Right ventricle myocardium superior (tissue), 1 donor: ENCODE data around the gene POLR2A. TPM values are rescaled to one million over a fixed set of nuclear protein-coding genes. Genes with fewer than 3 reads are reported as not detected.

Experiments used
- ATAC-seq: fragments of 200-7000 bp; cut with Tn5 transposase; one replicate; pipeline ENCODE4 v1.9.1; 2020; ENCODE audit warnings: mild to moderate bottlenecking; ENCODE audit not compliant: poor library complexity
- DNase-seq: peaks from one replicate; pipeline ENCODE4 v3.0.0-alpha.2; 2020
- intact Hi-C: fragments of 100-400 bp; cut with DNase I; formaldehyde crosslinking; loops from one replicate; pipeline ENCODE4 v1.11.2; 2022
- total RNA-seq: library from RNA; stranded (reverse); fragmentation: NEBNext Ultra II Directional; extraction: Animal tissue kit (Norgen Biotek cat#: 25700); gene quantifications from one replicate; pipeline ENCODE4 v1.2.1, GENCODE V29; 2021
- donor health status: DM: no; HTN: yes; CAD: no; lungs with severe emphysema.

Gene POLR2A
- total RNA-seq, 1 donor from 2014 or later: 32.9 TPM

DNA sequence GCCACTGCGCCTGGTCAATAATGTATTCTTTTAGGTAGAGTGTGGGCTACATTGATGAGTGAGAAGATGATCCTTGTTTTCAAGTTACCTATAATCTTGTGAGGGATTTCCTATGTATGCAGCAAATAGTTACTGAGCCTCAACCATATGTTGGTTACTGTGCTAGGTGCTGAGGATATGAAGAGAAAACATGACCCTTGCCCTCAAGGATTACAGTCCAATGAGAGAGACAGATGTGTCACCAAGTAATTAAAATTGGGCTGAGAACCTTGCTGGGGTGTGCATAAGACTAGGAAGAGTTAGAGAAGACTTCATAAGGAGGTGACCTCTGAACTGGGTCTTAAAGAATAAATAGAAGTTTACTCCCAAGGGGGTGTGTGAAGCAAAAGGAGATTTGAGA is 7.4 kb downstream of the POLR2A start:
- intact Hi-C loops: loop anchor here (10.0 kb wide), 1 partner anchor 137 kb away; the partner anchor contains the start of genes KCTD11 and TMEM95
- ATAC-seq (no peak), DNase-seq (no peak)

DNA sequence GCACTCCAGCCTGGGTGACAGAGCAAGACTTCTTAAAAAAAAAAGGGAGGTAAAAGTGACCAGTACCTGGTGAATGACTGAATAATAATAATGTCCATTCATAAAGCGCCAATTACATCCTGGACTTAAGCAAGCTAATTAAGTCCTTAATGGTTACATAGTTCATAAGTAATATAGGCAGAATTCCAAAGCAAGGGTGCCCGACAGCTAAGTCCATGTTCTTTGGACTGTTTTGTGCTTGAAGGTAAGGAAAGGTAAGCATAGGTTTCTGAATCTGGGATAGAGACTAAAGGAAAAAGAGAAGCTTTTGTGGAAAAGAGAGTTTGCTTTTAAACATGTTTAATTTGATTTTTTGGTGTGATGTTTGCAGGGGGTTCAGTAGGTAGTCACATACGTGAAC is 9.8 kb downstream of the POLR2A start:
- no peak for ATAC-seq
- no peak for DNase-seq
- intact Hi-C loops: loop anchor here (10.0 kb wide), 1 partner anchor 139 kb away; the partner anchor contains the start of genes KCTD11 and TMEM95

GRCh38 chr17:7495906-7496434 is 11.8 kb downstream of the POLR2A start:
- DNase-seq (no peak), ATAC-seq (peak; percentile 8)
- intact Hi-C loops: loop anchor here (10.0 kb wide), 1 partner anchor 141 kb away; the partner anchor contains the start of genes KCTD11 and TMEM95

DNA sequence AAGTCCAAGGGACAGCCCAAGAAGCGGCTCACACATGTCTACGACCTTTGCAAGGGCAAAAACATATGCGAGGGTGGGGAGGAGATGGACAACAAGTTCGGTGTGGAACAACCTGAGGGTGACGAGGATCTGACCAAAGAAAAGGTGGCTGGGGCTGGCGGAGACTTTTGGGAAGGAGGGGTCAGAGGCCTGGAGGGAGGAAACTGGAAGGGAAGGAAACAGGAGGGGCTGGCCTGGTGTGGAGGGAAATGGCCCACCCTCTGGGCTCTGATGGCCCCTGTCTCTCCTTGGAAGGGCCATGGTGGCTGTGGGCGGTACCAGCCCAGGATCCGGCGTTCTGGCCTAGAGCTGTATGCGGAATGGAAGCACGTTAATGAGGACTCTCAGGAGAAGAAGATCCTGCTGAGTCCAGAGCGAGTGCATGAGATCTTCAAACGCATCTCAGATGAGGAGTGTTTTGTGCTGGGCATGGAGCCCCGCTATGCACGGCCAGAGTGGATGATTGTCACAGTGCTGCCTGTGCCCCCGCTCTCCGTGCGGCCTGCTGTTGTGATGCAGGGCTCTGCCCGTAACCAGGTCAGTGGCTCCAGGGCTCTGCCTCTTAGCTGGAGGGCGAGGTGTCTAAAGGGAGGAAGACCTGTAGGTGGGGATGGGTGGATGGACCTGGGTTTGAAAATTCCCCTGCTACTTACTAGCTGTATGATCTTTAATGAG is 12.5 kb downstream of the POLR2A start:
- intact Hi-C loops: loop anchor here (10.0 kb wide), 1 partner anchor 142 kb away; the partner anchor contains the start of genes KCTD11 and TMEM95
- ATAC-seq (peak; percentile 45), DNase-seq (no peak)

DNA sequence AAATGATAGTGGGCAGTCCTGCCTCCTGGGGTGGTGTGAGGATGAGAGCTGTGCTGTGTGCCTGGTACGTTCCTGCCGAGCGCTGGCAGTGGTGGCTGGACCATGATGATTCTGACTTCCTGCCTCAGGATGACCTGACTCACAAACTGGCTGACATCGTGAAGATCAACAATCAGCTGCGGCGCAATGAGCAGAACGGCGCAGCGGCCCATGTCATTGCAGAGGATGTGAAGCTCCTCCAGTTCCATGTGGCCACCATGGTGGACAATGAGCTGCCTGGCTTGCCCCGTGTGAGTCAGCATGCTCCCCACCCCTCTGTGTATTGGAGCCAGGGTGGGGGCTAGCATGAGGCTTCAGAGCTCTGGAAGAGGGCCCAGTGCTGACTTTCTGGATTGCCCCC is 13.1 kb downstream of the POLR2A start:
- ATAC-seq (peak; percentile 35), DNase-seq (no peak)
- intact Hi-C loops: loop anchor here (10.0 kb wide), 1 partner anchor 142 kb away; the partner anchor contains the start of genes KCTD11 and TMEM95

GRCh38 chr17:7497636-7498035 is 13.5 kb downstream of the POLR2A start:
- intact Hi-C loops: loop anchor here (10.0 kb wide), 1 partner anchor 143 kb away; the partner anchor contains the start of genes KCTD11 and TMEM95
- ATAC-seq (no peak), DNase-seq (no peak)

DNA sequence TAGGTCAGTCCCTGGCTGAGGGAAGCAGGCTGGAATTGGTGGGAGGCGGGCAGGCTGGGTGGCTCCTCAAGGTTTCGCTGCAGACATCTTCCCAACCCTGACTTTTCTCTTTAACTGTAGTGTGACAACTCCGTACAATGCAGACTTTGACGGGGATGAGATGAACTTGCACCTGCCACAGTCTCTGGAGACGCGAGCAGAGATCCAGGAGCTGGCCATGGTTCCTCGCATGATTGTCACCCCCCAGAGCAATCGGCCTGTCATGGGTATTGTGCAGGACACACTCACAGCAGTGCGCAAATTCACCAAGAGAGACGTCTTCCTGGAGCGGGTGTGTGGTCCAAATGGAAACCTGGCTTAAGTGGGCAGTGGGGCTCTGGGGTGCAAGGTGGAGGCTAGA is 15.0 kb downstream of the POLR2A start:
- ATAC-seq (no peak), DNase-seq (no peak)
- intact Hi-C loops: loop anchor here (10.0 kb wide), 1 partner anchor 144 kb away; the partner anchor contains the start of genes KCTD11 and TMEM95

DNA sequence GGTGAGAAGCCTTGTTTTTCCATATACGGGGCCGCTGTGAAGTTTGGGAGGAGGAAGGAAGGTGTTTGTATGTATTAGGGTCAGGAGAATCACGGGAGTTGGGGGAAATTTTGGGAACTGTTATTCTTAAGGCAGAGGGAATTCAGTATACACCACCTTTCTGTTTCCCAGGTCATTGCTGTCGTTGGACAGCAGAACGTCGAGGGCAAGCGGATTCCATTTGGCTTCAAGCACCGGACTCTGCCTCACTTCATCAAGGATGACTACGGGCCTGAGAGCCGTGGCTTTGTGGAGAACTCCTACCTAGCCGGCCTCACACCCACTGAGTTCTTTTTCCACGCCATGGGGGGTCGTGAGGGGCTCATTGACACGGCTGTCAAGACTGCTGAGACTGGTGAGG is 17.6 kb downstream of the POLR2A start:
- intact Hi-C loops: no loop called here
- ATAC-seq: no peak
- no peak for DNase-seq

GRCh38 chr17:7502171-7502847 is 18.1 kb downstream of the POLR2A start:
- intact Hi-C loops: no loop called here

DNA sequence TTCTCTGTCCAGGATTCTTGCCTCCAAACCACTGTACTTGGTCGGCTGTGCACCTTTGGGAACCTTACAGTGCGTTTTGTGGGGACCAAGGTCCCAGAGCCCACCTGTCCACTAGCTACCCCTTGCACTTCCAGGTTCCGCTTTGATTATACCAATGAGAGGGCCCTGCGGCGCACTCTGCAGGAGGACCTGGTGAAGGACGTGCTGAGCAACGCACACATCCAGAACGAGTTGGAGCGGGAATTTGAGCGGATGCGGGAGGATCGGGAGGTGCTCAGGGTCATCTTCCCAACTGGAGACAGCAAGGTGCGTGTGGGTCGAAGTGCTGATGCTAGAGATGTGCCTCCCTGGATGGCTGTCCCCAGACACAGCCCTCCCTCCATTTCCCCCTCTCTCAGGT is 18.8 kb downstream of the POLR2A start:
- intact Hi-C loops: no loop called here
- DNase-seq (no peak), ATAC-seq (no peak)

More at GRCh38 chr17:7502171-7502847, 18.1 kb downstream of the POLR2A start:
- no peak for DNase-seq
- no peak for ATAC-seq

DNA sequence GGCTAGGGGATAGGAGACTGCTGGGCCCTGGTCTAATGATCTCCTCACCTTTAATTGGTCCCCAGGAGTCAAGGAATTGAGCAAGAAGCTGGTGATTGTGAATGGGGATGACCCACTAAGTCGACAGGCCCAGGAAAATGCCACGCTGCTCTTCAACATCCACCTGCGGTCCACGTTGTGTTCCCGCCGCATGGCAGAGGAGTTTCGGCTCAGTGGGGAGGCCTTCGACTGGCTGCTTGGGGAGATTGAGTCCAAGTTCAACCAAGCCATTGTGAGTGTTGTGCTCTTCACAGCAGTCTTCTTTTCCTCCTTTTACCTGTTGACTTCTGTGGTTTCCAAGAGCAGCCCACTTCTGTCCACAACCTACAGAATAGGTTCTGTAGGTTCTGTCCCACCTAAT is 19.4 kb downstream of the POLR2A start:
- ATAC-seq: no peak
- DNase-seq: no peak
- intact Hi-C loops: no loop called here

DNA sequence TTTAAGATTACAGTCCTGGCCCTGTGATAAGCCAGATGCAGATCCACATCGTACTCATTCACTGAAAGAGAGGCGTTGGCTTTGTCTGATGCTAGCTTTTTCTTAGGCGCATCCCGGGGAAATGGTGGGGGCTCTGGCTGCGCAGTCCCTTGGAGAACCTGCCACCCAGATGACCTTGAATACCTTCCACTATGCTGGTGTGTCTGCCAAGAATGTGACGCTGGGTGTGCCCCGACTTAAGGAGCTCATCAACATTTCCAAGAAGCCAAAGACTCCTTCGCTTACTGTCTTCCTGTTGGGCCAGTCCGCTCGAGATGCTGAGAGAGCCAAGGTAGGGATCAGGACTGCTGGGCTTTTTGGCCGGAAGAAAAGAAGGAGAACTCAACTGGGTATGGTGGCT is 24.0 kb downstream of the POLR2A start:
- intact Hi-C loops: no loop called here
- ATAC-seq (no peak), DNase-seq (no peak)

GRCh38 chr17:7508846-7509245 is 24.7 kb downstream of the POLR2A start:
- intact Hi-C loops: no loop called here
- DNase-seq: no peak
- no peak for ATAC-seq

- DNase-seq (no peak), ATAC-seq (no peak)
- intact Hi-C loops: loop anchor here (5.0 kb wide), 1 partner anchor 47 kb away; the partner anchor contains the start of gene TNFSF13
Measured at GRCh38 chr17:7509937-7510336, 25.8 kb downstream of the POLR2A start.

DNA sequence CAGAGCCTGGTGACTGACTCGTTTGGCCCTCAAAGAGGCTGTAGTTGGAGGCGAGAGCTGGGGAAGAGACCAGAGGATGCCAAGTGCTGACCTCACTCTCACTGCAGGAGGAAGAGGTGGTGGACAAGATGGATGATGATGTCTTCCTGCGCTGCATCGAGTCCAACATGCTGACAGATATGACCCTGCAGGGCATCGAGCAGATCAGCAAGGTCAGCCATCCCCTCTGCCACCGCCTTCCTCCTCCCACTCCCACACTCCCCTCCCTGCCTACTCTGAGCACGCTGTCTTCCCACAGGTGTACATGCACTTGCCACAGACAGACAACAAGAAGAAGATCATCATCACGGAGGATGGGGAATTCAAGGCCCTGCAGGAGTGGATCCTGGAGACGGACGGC is 26.9 kb downstream of the POLR2A start:
- ATAC-seq: no peak
- intact Hi-C loops: loop anchor here (5.0 kb wide), 1 partner anchor 46 kb away; the partner anchor contains the start of gene TNFSF13
- DNase-seq: no peak

- intact Hi-C loops: loop anchor here (5.0 kb wide), 1 partner anchor 45 kb away; the partner anchor contains the start of gene TNFSF13
- no peak for DNase-seq
- ATAC-seq: no peak
Measured at GRCh38 chr17:7512105-7512504, 27.9 kb downstream of the POLR2A start.

DNA sequence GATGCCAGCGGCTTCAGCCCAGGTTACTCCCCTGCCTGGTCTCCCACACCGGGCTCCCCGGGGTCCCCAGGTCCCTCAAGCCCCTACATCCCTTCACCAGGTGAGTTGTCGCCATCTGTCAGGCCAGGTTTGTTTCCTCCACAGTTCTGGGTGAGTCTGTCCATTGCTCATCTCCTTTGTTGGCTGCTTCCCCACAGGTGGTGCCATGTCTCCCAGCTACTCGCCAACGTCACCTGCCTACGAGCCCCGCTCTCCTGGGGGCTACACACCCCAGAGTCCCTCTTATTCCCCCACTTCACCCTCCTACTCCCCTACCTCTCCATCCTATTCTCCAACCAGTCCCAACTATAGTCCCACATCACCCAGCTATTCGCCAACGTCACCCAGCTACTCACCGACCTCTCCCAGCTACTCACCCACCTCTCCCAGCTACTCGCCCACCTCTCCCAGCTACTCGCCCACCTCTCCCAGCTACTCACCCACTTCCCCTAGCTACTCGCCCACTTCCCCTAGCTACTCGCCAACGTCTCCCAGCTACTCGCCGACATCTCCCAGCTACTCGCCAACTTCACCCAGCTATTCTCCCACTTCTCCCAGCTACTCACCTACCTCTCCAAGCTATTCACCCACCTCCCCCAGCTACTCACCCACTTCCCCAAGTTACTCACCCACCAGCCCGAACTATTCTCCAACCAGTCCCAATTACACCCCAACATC is 28.8 kb downstream of the POLR2A start:
- DNase-seq (no peak), ATAC-seq (no peak)
- intact Hi-C loops: loop anchor here (5.0 kb wide), 1 partner anchor 44 kb away; the partner anchor contains the start of gene TNFSF13

- peak; percentile 21 for ATAC-seq
- DNase-seq: no peak
- intact Hi-C loops: loop anchor here (5.0 kb wide), 1 partner anchor 43 kb away; the partner anchor contains the start of gene TNFSF13
Measured at GRCh38 chr17:7513850-7514419, 29.8 kb downstream of the POLR2A start.
